Gastrocnemius medialis (tissue), 4 donors: ENCODE measurements around the gene HINFP. TPM values are rescaled to one million over a fixed set of nuclear protein-coding genes. Genes with fewer than 3 reads are reported as not detected.
A peak's percentile ranks its signal among the peaks of the same experiment; 100 is the strongest.

Source experiments
- ATAC-seq, 2 donors: fragments of 150-250 bp; one replicate each; pipeline ENCODE4 v1.9.1; 2016
- DNase-seq, 2 donors: peaks; one replicate each; pipeline ENCODE4 v3.0.0-alpha.2; 2019
- H3K27ac ChIP-seq, 4 donors: fragments of 200-600 bp; sonication (generic); 1 replicate in 1 of 4; 2 replicates in 3 of 4; pipeline ENCODE4 v1.5.1; 2016 to 2018; ENCODE audit warnings: mild to moderate bottlenecking in 2 of 4, moderate library complexity in 1 of 4
- H3K27me3 ChIP-seq, 3 donors: fragments of 200-600 bp; sonication (generic) in 2 of 3; 1 replicate in 1 of 3; 2 replicates in 2 of 3; pipeline versions ENCODE4 v1.5.1 to v1.6.0; 2016 to 2019; ENCODE audit warnings: mild to moderate bottlenecking in 1 of 3, moderate library complexity in 1 of 3
- H3K36me3 ChIP-seq, 2 donors: fragments of 200-600 bp; sonication (generic) in 1 of 2; one replicate each; pipeline ENCODE4 v1.5.1; 2017 to 2018
- H3K4me1 ChIP-seq, 2 donors: fragments of 200-600 bp; sonication (generic) in 1 of 2; one replicate each; pipeline ENCODE4 v1.5.1; 2016 to 2017; ENCODE audit warnings: mild to moderate bottlenecking in 2 of 2
- H3K4me3 ChIP-seq, 4 donors: fragments of 200-600 bp; sonication (generic) in 3 of 4; 1 replicate in 1 of 4; 2 replicates in 3 of 4; pipeline ENCODE4 v1.5.1; 2016 to 2019; ENCODE audit warnings: mild to moderate bottlenecking in 2 of 4
- H3K9me3 ChIP-seq, 3 donors: fragments of 200-600 bp; sonication (generic) in 2 of 3; 1 replicate in 1 of 3; 2 replicates in 2 of 3; pipeline ENCODE4 v1.5.1; 2016 to 2019
- CTCF ChIP-seq, 5 experiments: fragments of 450-650 bp in 3 of 5; fragments of 200-600 bp in 2 of 5; sonication (generic) in 2 of 5; IDR thresholded peaks in 4 of 5; conservative IDR thresholded peaks in 1 of 5; 1 replicate in 4 of 5; 2 replicates in 1 of 5; pipeline ENCODE4 v1.5.1; 2016 to 2019; ENCODE audit warnings: antibody characterized with exemption in 5 of 5, mild to moderate bottlenecking in 3 of 5, moderate library complexity in 3 of 5
- POLR2A ChIP-seq, 2 donors: fragments of 450-650 bp; IDR thresholded peaks; one replicate each; pipeline ENCODE4 v1.6.1; 2017; ENCODE audit warnings: antibody characterized with exemption in 2 of 2, mild to moderate bottlenecking in 2 of 2, moderate library complexity in 2 of 2
- in situ Hi-C, 4 donors: fragments of 200-750 bp; cut with MboI; loops; one replicate each; pipeline versions ENCODE4 v1.15.0 to v1.8.0; 2017; ENCODE audit warnings: low sequenced_read_pairs in 4 of 4
- intact Hi-C: fragments of 100-400 bp; cut with DNase I; formaldehyde crosslinking; loops from one replicate; pipeline ENCODE4 v1.15.1; 2023; ENCODE audit warnings: low total_unique reads
- total RNA-seq, 4 donors: library from RNA; depleted of rRNA; stranded (reverse); fragments of >200 nt; gene quantifications; one replicate each; pipeline versions ENCODE4 v1.1.0 to v1.2.3, GENCODE V29; 2016

The HINFP gene
- total RNA-seq, 4 donors from 2014 or later = 8.1 to 17.8 (median 15.3) TPM

GRCh38 chr11:119108857-119109221 is 12.5 kb upstream of the HINFP start:
- intact Hi-C loops (loop anchor here (5.0 kb wide), 1 partner anchor 88 kb away; no protein-coding TSS in a partner anchor), in situ Hi-C loops (no loop called here)
- Histone ChIP-seq H3K27me3 (no peaks in the 10 kb centered on the region), H3K36me3 (peaks cover 0 to 31% of the 10 kb centered on the region in 2 donors), H3K27ac (peak overlapping the region in 1 of 4 donors; percentile 83), H3K4me3 (peak overlapping the region in 3 of 4 donors; percentile 79 to 94 (median 87)), H3K4me1 (peaks cover 21% of the 10 kb centered on the region in 2 donors), H3K9me3 (no peaks in the 10 kb centered on the region)
- DNase-seq = no peak
- no peak for ATAC-seq
- TF ChIP-seq POLR2A (IDR thresholded peaks at IDR 0.05) (no peak), CTCF (IDR thresholded peaks at IDR 0.05 in 4 of 5, conservative IDR thresholded peaks at IDR 0.05 in 1 of 5) (no peak)

- Histone ChIP-seq H3K4me3 (no peak overlapping the region), H3K27ac (no peak overlapping the region), H3K9me3 (no peaks in the 10 kb centered on the region), H3K36me3 (peaks cover 0 to 39% of the 10 kb centered on the region in 2 donors), H3K4me1 (peaks cover 21% of the 10 kb centered on the region in 2 donors), H3K27me3 (no peaks in the 10 kb centered on the region)
- TF ChIP-seq POLR2A (IDR thresholded peaks at IDR 0.05) = no peak
- no peak for TF ChIP-seq CTCF (IDR thresholded peaks at IDR 0.05 in 4 of 5, conservative IDR thresholded peaks at IDR 0.05 in 1 of 5)
- no peak for ATAC-seq
- in situ Hi-C loops (no loop called here), intact Hi-C loops (loop anchor here (5.0 kb wide), 1 partner anchor 87 kb away; no protein-coding TSS in a partner anchor)
- no peak for DNase-seq
These were observed 11.5 kb upstream of the HINFP start for GRCh38 chr11:119109843-119110242.

- TF ChIP-seq CTCF (IDR thresholded peaks at IDR 0.05 in 4 of 5, conservative IDR thresholded peaks at IDR 0.05 in 1 of 5) = no peak
- intact Hi-C loops = no loop called here
- Histone ChIP-seq H3K36me3 (peaks cover 0 to 44% of the 10 kb centered on the region in 2 donors), H3K9me3 (no peaks in the 10 kb centered on the region), H3K4me3 (no peak overlapping the region), H3K27me3 (no peaks in the 10 kb centered on the region), H3K27ac (no peak overlapping the region), H3K4me1 (peaks cover 21% of the 10 kb centered on the region in 2 donors)
- in situ Hi-C loops = no loop called here
- DNase-seq = no peak
- ATAC-seq = no peak
These were observed 10.9 kb upstream of the HINFP start for GRCh38 chr11:119110439-119110838.

GRCh38 chr11:119111361-119111925 is 9.9 kb upstream of the HINFP start:
- Histone ChIP-seq H3K27ac (no peak overlapping the region), H3K27me3 (no peaks in the 10 kb centered on the region), H3K4me1 (peaks cover 19 to 20% of the 10 kb centered on the region in 2 donors), H3K4me3 (no peak overlapping the region), H3K9me3 (no peaks in the 10 kb centered on the region), H3K36me3 (peaks cover 0 to 52% of the 10 kb centered on the region in 2 donors)
- in situ Hi-C loops (no loop called here), intact Hi-C loops (no loop called here)
- TF ChIP-seq CTCF (IDR thresholded peaks at IDR 0.05 in 4 of 5, conservative IDR thresholded peaks at IDR 0.05 in 1 of 5) (no peak), POLR2A (IDR thresholded peaks at IDR 0.05) (no peak)
- ATAC-seq (no peak), DNase-seq (no peak)
